Keratinocyte (primary cell): ENCODE data around the gene CCDC197. TPM values are rescaled to one million over a fixed set of nuclear protein-coding genes. Genes with fewer than 3 reads are reported as not detected.

Experiments
- DNase-seq: peaks from one replicate; pipeline ENCODE4 v3.0.0-alpha.2; 2011; ENCODE audit warnings: low read depth, missing footprints, low spot score
- FAIRE-seq: peaks from 2 replicates; lab custom pipeline; 2011; peaks lifted over from hg19 to GRCh38; lab: Jason Lieb, UNC
- H2AFZ ChIP-seq: 2 replicates; pipeline ENCODE4 v1.6.0; 2012; ENCODE audit warnings: low read length, control low read depth, inconsistent platforms; ENCODE audit not compliant: control insufficient read depth
- H3K27ac ChIP-seq: 2 replicates; pipeline ENCODE4 v1.5.1; 2011; ENCODE audit warnings: low read length; ENCODE audit not compliant: control insufficient read depth, insufficient read depth
- H3K27me3 ChIP-seq: 3 replicates; pipeline ENCODE4 v1.6.0; 2011; ENCODE audit warnings: low read length; ENCODE audit not compliant: control insufficient read depth, insufficient read depth; ENCODE audit errors: extremely low read depth
- H3K36me3 ChIP-seq, 2 experiments: 2 replicates in 1 of 2; 3 replicates in 1 of 2; pipeline ENCODE4 v1.5.1; 2011; ENCODE audit warnings: low read length in 2 of 2, mild to moderate bottlenecking in 1 of 2; ENCODE audit not compliant: control insufficient read depth in 2 of 2, insufficient read depth in 2 of 2; ENCODE audit errors: extremely low read depth in 1 of 2
- H3K4me1 ChIP-seq: 3 replicates; pipeline ENCODE4 v1.5.1; 2011; ENCODE audit warnings: low read length; ENCODE audit not compliant: control insufficient read depth, insufficient read depth; ENCODE audit errors: extremely low read depth
- H3K4me2 ChIP-seq: 3 replicates; pipeline ENCODE4 v1.6.0; 2011; ENCODE audit warnings: low read depth, low read length; ENCODE audit not compliant: control insufficient read depth, insufficient read depth; ENCODE audit errors: extremely low read depth
- H3K4me3 ChIP-seq, 3 experiments: fragments of 200-600 bp in 1 of 3; sonication (generic) in 1 of 3; 2 replicates in 2 of 3; 3 replicates in 1 of 3; pipeline ENCODE4 v1.5.1; 2011 to 2016; ENCODE audit warnings: low read length in 3 of 3, mild to moderate bottlenecking in 3 of 3, control low read depth in 2 of 3, inconsistent platforms in 1 of 3, low read depth in 1 of 3, mixed read lengths in 1 of 3, mixed run types in 1 of 3, moderate library complexity in 1 of 3; ENCODE audit not compliant: control insufficient read depth in 2 of 3, insufficient read depth in 2 of 3; ENCODE audit errors: extremely low read depth in 1 of 3
- H3K79me2 ChIP-seq: 2 replicates; pipeline ENCODE4 v1.6.0; 2012; ENCODE audit warnings: low read length; ENCODE audit not compliant: control insufficient read depth, insufficient read depth
- H3K9ac ChIP-seq: 3 replicates; pipeline ENCODE4 v1.6.0; 2011; ENCODE audit warnings: low read length; ENCODE audit not compliant: control insufficient read depth, insufficient read depth; ENCODE audit errors: extremely low read depth
- H3K9me1 ChIP-seq: 3 replicates; pipeline ENCODE4 v1.6.0; 2011; ENCODE audit warnings: low read length; ENCODE audit not compliant: control insufficient read depth, insufficient read depth; ENCODE audit errors: extremely low read depth
- H3K9me3 ChIP-seq: 2 replicates; pipeline ENCODE4 v1.5.1; 2012; ENCODE audit warnings: low read depth, low read length; ENCODE audit not compliant: control insufficient read depth
- H4K20me1 ChIP-seq: 3 replicates; pipeline ENCODE4 v1.6.0; 2011; ENCODE audit warnings: low read length; ENCODE audit not compliant: control insufficient read depth, insufficient read depth; ENCODE audit errors: extremely low read depth
- CTCF ChIP-seq, 3 experiments: IDR thresholded peaks in 1 of 3; conservative IDR thresholded peaks in 1 of 3; optimal IDR thresholded peaks in 1 of 3; 2 replicates in 2 of 3; 3 replicates in 1 of 3; pipeline versions ENCODE3 to v1.5.1; 2011; ENCODE audit warnings: low read length in 3 of 3, mild to moderate bottlenecking in 3 of 3, moderate library complexity in 2 of 3, control low read depth in 1 of 3, inconsistent platforms in 1 of 3; ENCODE audit not compliant: insufficient read depth in 2 of 3; ENCODE audit errors: extremely low read depth in 1 of 3
- EZH2 ChIP-seq: IDR thresholded peaks from one replicate; pipeline ENCODE4 v1.6.1; 2012; ENCODE audit warnings: inconsistent platforms, mild to moderate bottlenecking, low read length, moderate library complexity
- dilution Hi-C: fragments of 300-500 bp; cut with MboI; formaldehyde crosslinking; loops from one replicate; pipeline ENCODE4 v1.7.0; 2020; ENCODE audit warnings: low sequenced_read_pairs; ENCODE audit not compliant: extremely low pct_ligation_motif_present
- polyA plus RNA-seq, 5 experiments: library from polyadenylated mRNA; depleted of rRNA in 3 of 5; stranded (reverse) in 3 of 5; stranded (forward) in 1 of 5; unstranded in 1 of 5; fragments of >200 nt; gene quantifications; 1 replicate in 1 of 5; 2 replicates in 3 of 5; 3 replicates in 1 of 5; pipeline versions ENCODE4 v1.2.1 to v1.2.3, GENCODE V29; 2011 to 2012; ENCODE audit warnings: missing spikeins in 2 of 5, low read depth in 1 of 5, low replicate concordance in 1 of 5

CCDC197 gene
- polyA plus RNA-seq, 1 donor (not counting 4 experiments of a cell fraction or from before 2014, with no cell fraction given): not detected

GRCh38 chr14:93957751-93958566 lies 39.1 kb upstream of the CCDC197 start:
- Histone ChIP-seq H2AFZ (no peak overlapping the region), H3K36me3 (no peaks in the 10 kb centered on the region), H3K9me1 (no peaks in the 10 kb centered on the region), H3K27ac (no peak overlapping the region), H4K20me1 (no peaks in the 10 kb centered on the region), H3K79me2 (no peaks in the 10 kb centered on the region), H3K4me3 (no peak overlapping the region), H3K27me3 (no peaks in the 10 kb centered on the region), H3K9ac (no peak overlapping the region), H3K4me1 (peaks cover 19% of the 10 kb centered on the region), H3K9me3 (no peaks in the 10 kb centered on the region), H3K4me2 (no peak overlapping the region)
- FAIRE-seq: no peak
- TF ChIP-seq EZH2: no peak
- no peak for TF ChIP-seq CTCF (optimal IDR thresholded peaks at IDR 0.05 in 1 of 3, IDR thresholded peaks at IDR 0.05 in 1 of 3, conservative IDR thresholded peaks at IDR 0.05 in 1 of 3; ENCODE audit: extremely low read depth in 1 of 3, insufficient read depth in 2 of 3, low read length in 3 of 3)
- dilution Hi-C loops: no loop called here
- no peak for DNase-seq

- H3K27ac ChIP-seq: peak overlapping the region; percentile 94
- TF ChIP-seq CTCF (optimal IDR thresholded peaks at IDR 0.05 in 1 of 3, IDR thresholded peaks at IDR 0.05 in 1 of 3, conservative IDR thresholded peaks at IDR 0.05 in 1 of 3; ENCODE audit: extremely low read depth in 1 of 3, insufficient read depth in 2 of 3, low read length in 3 of 3) (no peak), EZH2 (no peak)
These were observed 38.4 kb upstream of the CCDC197 start for GRCh38 chr14:93958567-93959238.

More at GRCh38 chr14:93958567-93959238, 38.4 kb upstream of the CCDC197 start:
- Histone ChIP-seq H3K4me3 (no peak overlapping the region), H2AFZ (no peak overlapping the region), H3K27me3 (no peaks in the 10 kb centered on the region), H3K4me2 (peak overlapping the region; percentile 75), H3K79me2 (no peaks in the 10 kb centered on the region), H3K9me3 (no peaks in the 10 kb centered on the region), H3K9me1 (no peaks in the 10 kb centered on the region), H3K9ac (peak overlapping the region; percentile 64), H3K4me1 (peaks cover 19% of the 10 kb centered on the region), H4K20me1 (no peaks in the 10 kb centered on the region), H3K36me3 (no peaks in the 10 kb centered on the region)
- no peak for DNase-seq
- dilution Hi-C loops: no loop called here
- no peak for FAIRE-seq
